K562 (cell line): ENCODE results near the gene ARAP1. TPM values are rescaled to one million over a fixed set of nuclear protein-coding genes. Genes with fewer than 3 reads are reported as not detected.

Experiments
- ATAC-seq: fragments of 200-7000 bp; cut with Tn5 transposase; 3 replicates; pipeline ENCODE4 v1.9.1; 2020; ENCODE audit warnings: moderate library complexity
- BruUV-seq: library from RNA; stranded (reverse); fragments of 400-500 nt; replicated peaks from 2 replicates; lab custom pipeline; 2021; lab: Mats Ljungman, UMichigan
- CTCF ChIA-PET: fragments of 300-600 bp; formaldehyde crosslinking; extraction: SDS; loops from one replicate; lab custom pipeline; 2021; ENCODE audit warnings: low intra/inter-chr PET ratio; lab: Yijun Ruan, JAX
- POLR2A ChIA-PET: fragments of 300-600, 350-650 bp; sonication (Branson Sonifier 250); formaldehyde crosslinking; extraction: SDS; loops from one replicate; lab custom pipeline; 2021; ENCODE audit warnings: antibody characterized with exemption, inconsistent platforms; lab: Yijun Ruan, JAX
- DNase-seq, 4 experiments: peaks; one replicate each; pipeline versions ENCODE4 v3.0.0 to v3.0.0-alpha.2; 2011 to 2018; ENCODE audit warnings: low spot score in 3 of 4, mixed read lengths in 3 of 4; ENCODE audit errors: extremely low read depth in 1 of 4
- FAIRE-seq: peaks from 2 replicates; lab custom pipeline; 2011; peaks lifted over from hg19 to GRCh38; lab: Jason Lieb, UNC
- H2AFZ ChIP-seq: 2 replicates; pipeline ENCODE4 v1.6.0; 2011; ENCODE audit warnings: low read depth, low read length, control low read depth, inconsistent platforms
- H3K27ac ChIP-seq: fragments of 200-600 bp; 3 replicates; pipeline ENCODE4 v1.8.0; 2011; ENCODE audit warnings: low read depth, mild to moderate bottlenecking, control low read depth, inconsistent platforms, low read length, moderate library complexity, mixed read lengths; ENCODE audit errors: extremely low read depth
- H3K27me3 ChIP-seq, 2 experiments: fragments of 300-600 bp in 1 of 2; 2 replicates in 1 of 2; 3 replicates in 1 of 2; pipeline versions ENCODE4 v1.6.0 to v1.8.0; 2011; ENCODE audit warnings: inconsistent platforms in 2 of 2, low read length in 2 of 2, mild to moderate bottlenecking in 1 of 2, mixed read lengths in 1 of 2, moderate library complexity in 1 of 2; ENCODE audit not compliant: control insufficient read depth in 2 of 2, insufficient read depth in 2 of 2
- H3K36me3 ChIP-seq: fragments of 300-600 bp; 3 replicates; pipeline ENCODE4 v1.8.0; 2011; ENCODE audit warnings: mild to moderate bottlenecking, low read length, inconsistent platforms; ENCODE audit not compliant: control insufficient read depth, insufficient read depth
- H3K4me1 ChIP-seq, 2 experiments: fragments of 200-600 bp in 1 of 2; replicated peaks in 1 of 2; 2 replicates in 1 of 2; 3 replicates in 1 of 2; pipeline versions ENCODE4 v1.5.1 to v1.8.0; 2011; ENCODE audit warnings: inconsistent platforms in 2 of 2, low read length in 2 of 2, mild to moderate bottlenecking in 1 of 2, mixed read lengths in 1 of 2, moderate library complexity in 1 of 2; ENCODE audit not compliant: control insufficient read depth in 2 of 2, insufficient read depth in 2 of 2
- H3K4me2 ChIP-seq: 2 replicates; pipeline ENCODE4 v1.6.1; 2011; ENCODE audit warnings: low read length, control low read depth, inconsistent platforms, mixed read lengths; ENCODE audit not compliant: insufficient read depth
- H3K4me3 ChIP-seq: fragments of 200-600 bp; sonication (generic), shearing (Covaris generic); 2 replicates; pipeline ENCODE4 v1.5.1; 2016; ENCODE audit warnings: control low read depth, inconsistent platforms
- H3K79me2 ChIP-seq: fragments of 200-600 bp; 3 replicates; pipeline ENCODE4 v1.8.0; 2011; ENCODE audit warnings: low read length, inconsistent platforms; ENCODE audit not compliant: control insufficient read depth, insufficient read depth
- H3K9ac ChIP-seq, 2 experiments: 2 replicates each; pipeline versions ENCODE4 v1.6.0 to v1.6.1; 2011; ENCODE audit warnings: low read depth in 2 of 2, low read length in 2 of 2, control low read depth in 1 of 2, inconsistent platforms in 1 of 2, mild to moderate bottlenecking in 1 of 2, mixed read lengths in 1 of 2; ENCODE audit not compliant: insufficient read depth in 1 of 2
- H3K9me1 ChIP-seq: one replicate; pipeline ENCODE4 v1.6.0; 2011; ENCODE audit warnings: inconsistent platforms, mild to moderate bottlenecking, low read length, moderate library complexity; ENCODE audit not compliant: control insufficient read depth, insufficient read depth
- H3K9me3 ChIP-seq: replicated peaks from 2 replicates; pipeline ENCODE4 v1.5.1; 2011; ENCODE audit warnings: low read depth, low read length, inconsistent platforms; ENCODE audit not compliant: control insufficient read depth, insufficient read depth
- H4K20me1 ChIP-seq: replicated peaks from 2 replicates; pipeline ENCODE4 v1.6.1; 2011; ENCODE audit warnings: low read length, inconsistent platforms, mixed read lengths; ENCODE audit not compliant: control insufficient read depth, insufficient read depth
- BRD9 ChIP-seq: fragments of 450-650 bp; IDR thresholded peaks from 2 replicates; pipeline ENCODE4 v1.6.1; 2018; ENCODE audit warnings: low read depth; ENCODE audit not compliant: partially characterized antibody
- EHMT2 ChIP-seq: fragments of 450-650 bp; IDR thresholded peaks from 2 replicates; pipeline ENCODE4 v1.6.1; 2018; ENCODE audit warnings: antibody characterized with exemption
- HMGN3 ChIP-seq: IDR thresholded peaks from 2 replicates; pipeline ENCODE4 v1.6.1; 2011; ENCODE audit warnings: borderline replicate concordance, low read depth, mild to moderate bottlenecking, mixed read lengths, low read length; ENCODE audit not compliant: insufficient read length; ENCODE audit errors: extremely low read depth
- HNRNPK ChIP-seq: fragments of 200-400 bp; formaldehyde crosslinking; IDR thresholded peaks from one replicate; pipeline ENCODE4 v1.6.1; 2018; ENCODE audit warnings: mild to moderate bottlenecking, low read depth, low read length; ENCODE audit not compliant: poor library complexity, severe bottlenecking
- MIER1 ChIP-seq: fragments of 450-650 bp; IDR thresholded peaks from 2 replicates; pipeline ENCODE4 v1.6.1; 2016; ENCODE audit warnings: antibody characterized with exemption, mild to moderate bottlenecking, low read depth
- MYNN ChIP-seq, 2 experiments: sonication (generic); formaldehyde crosslinking in 1 of 2; IDR thresholded peaks; 2 replicates each; pipeline versions ENCODE4 v1.5.0 to v1.6.1; 2016 to 2020; ENCODE audit warnings: antibody characterized with exemption in 1 of 2, missing genetic modification reagents in 1 of 2
- SIN3B ChIP-seq: fragments of 450-650 bp; IDR thresholded peaks from 2 replicates; pipeline ENCODE4 v1.6.1; 2017; ENCODE audit warnings: low read depth, mild to moderate bottlenecking, moderate library complexity
- ZC3H8 ChIP-seq: fragments of 450-650 bp; IDR thresholded peaks from 2 replicates; pipeline ENCODE4 v1.6.1; 2017
- ZKSCAN8 ChIP-seq: fragments of 200-800 bp; sonication (Bioruptor generic); IDR thresholded peaks from 2 replicates; pipeline ENCODE4 v1.6.1; 2016; ENCODE audit warnings: missing genetic modification characterization, missing compliant biosample characterization
- ZNF232 ChIP-seq: sonication (generic); formaldehyde crosslinking; IDR thresholded peaks from 2 replicates; pipeline ENCODE4 v1.8.0; 2022; ENCODE audit warnings: mild to moderate bottlenecking, missing genetic modification reagents
- ZNF644 ChIP-seq: fragments of 200-800 bp; sonication (Bioruptor generic); IDR thresholded peaks from 2 replicates; pipeline ENCODE4 v1.6.1; 2016; ENCODE audit warnings: low read depth, missing genetic modification characterization, missing compliant biosample characterization
- ZNF75A ChIP-seq: fragments of 450-650 bp; formaldehyde crosslinking; IDR thresholded peaks from 2 replicates; pipeline ENCODE4 v1.4.0; 2020; ENCODE audit warnings: mild to moderate bottlenecking
- WGBS: fragments of 100-300 bp; shearing (Covaris generic); methylation state at CpG from one replicate; pipeline ENCODE4 v1.1.6; 2016; ENCODE audit warnings: low coverage, mixed read lengths; ENCODE audit not compliant: insufficient coverage; ENCODE audit errors: missing lambda C conversion rate; 5-methylcytosine and 5-hydroxymethylcytosine counted together
- in situ Hi-C: fragments of 300-500 bp; cut with MboI; formaldehyde crosslinking; loops from 4 replicates; pipeline ENCODE4 v1.15.0; 2018; ENCODE audit warnings: inconsistent platforms, mixed read lengths
- intact Hi-C: fragments of 100-400 bp; cut with micrococcal nuclease; formaldehyde crosslinking; loops from 2 replicates; pipeline ENCODE4 v1.14.2; 2022
- polyA plus RNA-seq, 8 experiments: library from polyadenylated mRNA; depleted of rRNA in 4 of 8; stranded (reverse) in 5 of 8; unstranded in 3 of 8; fragments of >200 nt; fragmentation: Nextera tagmentation in 2 of 8; fragmentation: Illumina TruSeq in 1 of 8; extraction: Ambion mirVana in 2 of 8; extraction: Trizol in 1 of 8; gene quantifications; 2 replicates each; pipeline versions ENCODE4 v1.2.1 to v1.2.3, GENCODE V29; 2011 to 2014; ENCODE audit warnings: inconsistent platforms in 1 of 8, missing spikeins in 1 of 8
- total RNA-seq, 7 experiments: library from RNA; depleted of rRNA in 6 of 7; stranded (reverse); fragments of >200 nt in 6 of 7; fragmentation: Illumina TruSeq in 2 of 7; extraction: Trizol in 2 of 7; gene quantifications; 2 replicates each; pipeline versions ENCODE4 v1.2.1 to v1.2.3, GENCODE V29; 2011 to 2021; ENCODE audit warnings: low replicate concordance in 1 of 7
- TF ChIP-seq, protein P1 (sequence below): fragments of 150-350 bp; IDR thresholded peaks from 2 replicates; pipeline ENCODE4 v1.6.1; 2014; ENCODE audit warnings: low read depth, mild to moderate bottlenecking, low read length, borderline replicate concordance
- TF ChIP-seq, protein P2 (sequence below), 2 experiments: fragments of 250-450 bp in 1 of 2; fragments of 450-650 bp in 1 of 2; sonication (Bioruptor Pico) in 1 of 2; IDR thresholded peaks; 2 replicates each; pipeline versions ENCODE4 v1.6.1 to v1.8.0; 2016 to 2021; ENCODE audit warnings: mild to moderate bottlenecking in 2 of 2, moderate library complexity in 2 of 2, missing compliant biosample characterization in 1 of 2, missing genetic modification characterization in 1 of 2

ARAP1 gene
- total and polyA plus RNA-seq, 9 of the 15 experiments (the other 6 are each of a cell fraction or from before 2014, with no cell fraction given), result 0.23 to 67.0 (median 24.6) TPM

DNA sequence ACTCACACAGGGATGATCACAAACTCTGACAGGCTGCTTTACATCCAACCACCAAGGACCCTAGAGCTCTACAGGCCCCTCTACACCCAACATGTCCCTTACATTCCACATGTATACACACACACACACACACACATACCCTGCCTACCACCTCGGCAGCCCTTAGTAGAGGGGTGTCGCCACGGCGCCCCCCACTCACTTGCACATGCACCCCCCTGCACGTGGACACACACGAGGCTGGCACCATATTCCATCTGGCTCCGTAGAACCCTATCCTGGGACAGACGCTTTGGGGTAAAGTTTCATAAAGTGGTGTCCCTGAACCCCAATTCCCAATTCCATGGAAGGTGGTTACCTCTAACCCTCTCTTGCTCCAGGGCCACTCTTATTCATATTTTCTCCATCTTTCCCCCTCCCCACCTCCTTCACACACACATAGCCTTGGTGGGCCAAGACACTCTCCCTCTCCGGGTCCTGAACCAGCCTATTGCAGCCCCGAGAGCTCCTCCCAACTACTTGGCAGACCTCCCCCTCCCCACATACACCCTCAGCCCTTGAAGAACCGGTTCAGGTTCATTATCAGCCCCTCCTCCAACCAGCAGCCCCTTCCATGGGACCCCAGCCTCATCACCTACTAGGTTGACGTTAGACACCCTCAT is 78.8 kb downstream of the ARAP1 start:
- CTCF ChIA-PET, result no interaction called here
- H3K36me3 ChIP-seq, result no peaks in the 10 kb centered on the region
- H3K79me2 ChIP-seq, result no peaks in the 10 kb centered on the region
- DNase-seq (no peak), ATAC-seq (no peak), FAIRE-seq (no peak)
- H3K4me2 ChIP-seq, result no peak overlapping the region
- H3K27ac ChIP-seq, result no peak overlapping the region
- peaks cover 18% of the 10 kb centered on the region for H4K20me1 ChIP-seq
- no TSS peak for BruUV-seq
- WGBS, result under 1% methylated on average over 11 of the region's 12 CpGs
- no peak overlapping the region for H3K4me3 ChIP-seq
- no peak overlapping the region for H2AFZ ChIP-seq
- H3K9me1 ChIP-seq, result no peaks in the 10 kb centered on the region
- intact Hi-C loops, result no loop called here
- peaks cover 7 to 76% of the 10 kb centered on the region in 2 experiments; a peak in 4 of 5 replicates for H3K27me3 ChIP-seq
- POLR2A ChIA-PET, result no interaction called here
- H3K9ac ChIP-seq, result no peak overlapping the region
- in situ Hi-C loops, result loop anchor here (10.0 kb wide), 1 partner anchor 199 kb away; no protein-coding TSS in a partner anchor
- peaks cover 0 to 14% of the 10 kb centered on the region in 2 experiments; a peak in 2 of 5 replicates for H3K4me1 ChIP-seq
- H3K9me3 ChIP-seq, result no peaks in the 10 kb centered on the region
- TF ChIP-seq ZNF75A (CRISPR knock-in tag) (no peak), ZNF644 (tag) (no peak), MYNN (IDR thresholded peaks at IDR 0.05) (no peak), MYNN (CRISPR knock-in tag; IDR thresholded peaks at IDR 0.05) (no peak), HNRNPK (no peak), ZKSCAN8 (CRISPR knock-in tag) (no peak), BRD9 (no peak), ZNF232 (CRISPR knock-in tag) (no peak), SIN3B (no peak), EHMT2 (peak; percentile 94), ZC3H8 (no peak), MIER1 (peak; percentile 84), HMGN3 (no peak)
- TF ChIP-seq, protein P1, sequence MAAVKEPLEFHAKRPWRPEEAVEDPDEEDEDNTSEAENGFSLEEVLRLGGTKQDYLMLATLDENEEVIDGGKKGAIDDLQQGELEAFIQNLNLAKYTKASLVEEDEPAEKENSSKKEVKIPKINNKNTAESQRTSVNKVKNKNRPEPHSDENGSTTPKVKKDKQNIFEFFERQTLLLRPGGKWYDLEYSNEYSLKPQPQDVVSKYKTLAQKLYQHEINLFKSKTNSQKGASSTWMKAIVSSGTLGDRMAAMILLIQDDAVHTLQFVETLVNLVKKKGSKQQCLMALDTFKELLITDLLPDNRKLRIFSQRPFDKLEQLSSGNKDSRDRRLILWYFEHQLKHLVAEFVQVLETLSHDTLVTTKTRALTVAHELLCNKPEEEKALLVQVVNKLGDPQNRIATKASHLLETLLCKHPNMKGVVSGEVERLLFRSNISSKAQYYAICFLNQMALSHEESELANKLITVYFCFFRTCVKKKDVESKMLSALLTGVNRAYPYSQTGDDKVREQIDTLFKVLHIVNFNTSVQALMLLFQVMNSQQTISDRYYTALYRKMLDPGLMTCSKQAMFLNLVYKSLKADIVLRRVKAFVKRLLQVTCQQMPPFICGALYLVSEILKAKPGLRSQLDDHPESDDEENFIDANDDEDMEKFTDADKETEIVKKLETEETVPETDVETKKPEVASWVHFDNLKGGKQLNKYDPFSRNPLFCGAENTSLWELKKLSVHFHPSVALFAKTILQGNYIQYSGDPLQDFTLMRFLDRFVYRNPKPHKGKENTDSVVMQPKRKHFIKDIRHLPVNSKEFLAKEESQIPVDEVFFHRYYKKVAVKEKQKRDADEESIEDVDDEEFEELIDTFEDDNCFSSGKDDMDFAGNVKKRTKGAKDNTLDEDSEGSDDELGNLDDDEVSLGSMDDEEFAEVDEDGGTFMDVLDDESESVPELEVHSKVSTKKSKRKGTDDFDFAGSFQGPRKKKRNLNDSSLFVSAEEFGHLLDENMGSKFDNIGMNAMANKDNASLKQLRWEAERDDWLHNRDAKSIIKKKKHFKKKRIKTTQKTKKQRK, result no peak
- TF ChIP-seq, protein P2, sequence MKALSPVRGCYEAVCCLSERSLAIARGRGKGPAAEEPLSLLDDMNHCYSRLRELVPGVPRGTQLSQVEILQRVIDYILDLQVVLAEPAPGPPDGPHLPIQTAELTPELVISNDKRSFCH (CRISPR knock-in tag; IDR thresholded peaks at IDR 0.05), result no peak
- TF ChIP-seq, protein P2 (tag; IDR thresholded peaks at IDR 0.05), result no peak
